Hindlimb muscle (tissue), 1 donor: ENCODE measurements around the gene ITM2B. TPM values are rescaled to one million over a fixed set of nuclear protein-coding genes. Genes with fewer than 3 reads are reported as not detected.
A peak's percentile ranks its signal among the peaks of the same experiment; 100 is the strongest.
"Not testable (repeated sequence)": the region's sequence is repeated elsewhere in the genome, so short reads cannot be mapped to it uniquely, and the experiment has no call there.

Experiments
- DNase-seq: peaks from one replicate; pipeline ENCODE4 v3.0.0-alpha.2; 2013
- polyA plus RNA-seq: library from polyadenylated mRNA; unstranded; fragments of 120-200 nt; gene quantifications from one replicate; pipeline ENCODE4 v1.2.1, GENCODE V29; 2013; ENCODE audit not compliant: insufficient read length

Gene ITM2B
- polyA plus RNA-seq: 329 TPM

- peak; percentile 78 for DNase-seq
Observed at GRCh38 chr13:48233046-48233888, at the start of gene ITM2B. Gene ITM2B, plus strand, starts transcription at chr13:48233206. Its CDS starts 155 bp downstream, at chr13:48233361.

- DNase-seq: no peak
Observed at GRCh38 chr13:48184260-48184659, 48.7 kb upstream of the ITM2B start.

- DNase-seq: no peak
Observed at GRCh38 chr13:48185018-48185417, 48.0 kb upstream of the ITM2B start.

GRCh38 chr13:48186722-48187121 is 46.3 kb upstream of the ITM2B start:
- no peak for DNase-seq

GRCh38 chr13:48188131-48188530 is 44.9 kb upstream of the ITM2B start:
- no peak for DNase-seq

GRCh38 chr13:48188601-48189000 is 44.4 kb upstream of the ITM2B start:
- no peak for DNase-seq

- no peak for DNase-seq
Observed at GRCh38 chr13:48189171-48189570, 43.8 kb upstream of the ITM2B start.

GRCh38 chr13:48192411-48192935 is 40.5 kb upstream of the ITM2B start:
- DNase-seq: no peak

- DNase-seq: peak; percentile 4
Observed at GRCh38 chr13:48194379-48194754, 38.6 kb upstream of the ITM2B start.

- DNase-seq: no peak
Observed at GRCh38 chr13:48199404-48199946, 33.5 kb upstream of the ITM2B start.

GRCh38 chr13:48201044-48201443 is 32.0 kb upstream of the ITM2B start:
- DNase-seq: no peak

GRCh38 chr13:48207207-48207606 is 25.8 kb upstream of the ITM2B start:
- DNase-seq: not testable (repeated sequence)

GRCh38 chr13:48210178-48210577 is 22.8 kb upstream of the ITM2B start:
- no peak for DNase-seq

- no peak for DNase-seq
Observed at GRCh38 chr13:48214519-48215121, 18.4 kb upstream of the ITM2B start.

GRCh38 chr13:48215511-48216203 is 17.3 kb upstream of the ITM2B start:
- not testable (repeated sequence) for DNase-seq

GRCh38 chr13:48216204-48216711 is 16.7 kb upstream of the ITM2B start:
- no peak for DNase-seq

GRCh38 chr13:48220592-48220980 is 12.4 kb upstream of the ITM2B start:
- no peak for DNase-seq

GRCh38 chr13:48220981-48221685 is 11.9 kb upstream of the ITM2B start:
- DNase-seq: no peak

- DNase-seq: no peak
Observed at GRCh38 chr13:48221686-48222187, 11.3 kb upstream of the ITM2B start.

- DNase-seq: no peak
Observed at GRCh38 chr13:48222358-48223301, 10.4 kb upstream of the ITM2B start.

GRCh38 chr13:48224701-48225100 is 8.3 kb upstream of the ITM2B start:
- DNase-seq: no peak
